Spinal cord (tissue), 10 donors: ENCODE data around the gene AKT3. TPM values are rescaled to one million over a fixed set of nuclear protein-coding genes. Genes with fewer than 3 reads are reported as not detected.

ENCODE experiments used
- DNase-seq, 6 donors: peaks; one replicate each; pipeline versions ENCODE4 v3.0.0 to v3.0.0-alpha.2; 2013 to 2015; ENCODE audit warnings: low spot score in 6 of 6, low read depth in 4 of 6
- H3K27ac ChIP-seq: one replicate; pipeline ENCODE4 v1.5.1; 2013; ENCODE audit warnings: low read depth, low read length, control low read depth
- H3K27me3 ChIP-seq: one replicate; pipeline ENCODE4 v1.6.1; 2013; ENCODE audit warnings: low read length; ENCODE audit not compliant: control insufficient read depth, insufficient read depth
- H3K36me3 ChIP-seq: one replicate; pipeline ENCODE4 v1.6.1; 2013; ENCODE audit warnings: low read length; ENCODE audit not compliant: control insufficient read depth, insufficient read depth
- H3K4me1 ChIP-seq: one replicate; pipeline ENCODE4 v1.6.1; 2013; ENCODE audit warnings: low read length; ENCODE audit not compliant: control insufficient read depth, insufficient read depth
- H3K4me3 ChIP-seq: one replicate; pipeline ENCODE4 v1.5.1; 2013; ENCODE audit warnings: low read depth, low read length, control low read depth
- H3K9me3 ChIP-seq: one replicate; pipeline ENCODE4 v1.6.1; 2013; ENCODE audit warnings: low read length; ENCODE audit not compliant: control insufficient read depth, insufficient read depth
- WGBS: methylation state at CpG from one replicate; pipeline ENCODE4 v1.1.5; 2013; ENCODE audit warnings: missing lambda C conversion rate; ENCODE audit not compliant: insufficient coverage; 5-methylcytosine and 5-hydroxymethylcytosine counted together
- polyA plus RNA-seq, 2 donors: library from polyadenylated mRNA; unstranded; fragments of 120-200 nt; gene quantifications; one replicate each; pipeline ENCODE4 v1.2.1, GENCODE V29; 2013; ENCODE audit not compliant: insufficient read length in 2 of 2
- total RNA-seq, 2 donors: library from RNA; depleted of rRNA in 1 of 2; stranded (reverse); fragments of 120-200 nt in 1 of 2; fragments of >200 nt in 1 of 2; gene quantifications; one replicate each; pipeline versions ENCODE4 v1.2.3 to v1.2.4, GENCODE V29; 2013 to 2014
- donor health status: healthy.

Gene AKT3
- total and polyA plus RNA-seq, 4 donors, result 53.8 to 127 (median 77.4) TPM

DNA sequence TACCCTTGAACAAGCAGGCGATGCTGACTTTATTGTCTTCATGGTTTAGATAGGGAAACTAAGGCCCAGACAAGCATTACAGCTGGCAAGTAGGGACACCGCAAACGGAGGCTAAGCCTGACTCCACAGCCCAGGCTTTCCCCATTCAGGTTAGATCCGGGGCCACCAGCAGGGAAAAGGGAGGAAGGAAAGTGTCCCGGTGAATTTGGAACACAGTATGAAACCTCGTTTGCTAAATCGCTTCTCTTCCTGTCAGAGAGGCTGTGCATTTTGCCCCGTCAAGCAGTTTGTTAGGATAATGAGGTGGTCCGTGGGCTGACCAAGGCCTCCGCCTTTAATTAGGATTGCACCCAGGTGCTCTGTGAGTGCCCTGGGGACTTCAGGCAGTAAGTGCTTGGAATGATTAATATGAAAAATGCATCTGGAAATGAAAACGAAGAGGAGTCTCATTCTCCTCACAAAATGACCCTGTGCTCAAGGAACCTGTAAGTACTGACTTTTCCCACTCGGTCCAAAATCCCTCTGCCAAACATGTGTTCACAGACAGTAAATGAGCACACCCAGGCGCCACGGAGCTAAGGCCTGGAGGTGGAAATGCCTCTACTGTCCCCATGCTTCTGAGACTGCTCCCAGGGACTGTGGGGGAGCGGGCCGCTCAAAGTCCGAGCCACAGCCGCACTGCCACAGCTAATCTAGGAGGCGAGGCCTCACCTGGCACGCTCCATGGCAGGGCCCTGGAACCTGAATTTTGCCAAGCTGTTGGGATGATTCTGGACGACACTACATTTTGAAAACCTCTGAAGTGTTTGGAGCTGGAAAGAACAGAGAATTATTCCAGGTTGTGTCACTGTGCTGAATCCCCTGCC, 360.1 kb downstream of the AKT3 start:
- Histone ChIP-seq H3K27ac (no peak overlapping the region), H3K27me3 (no peaks in the 10 kb centered on the region), H3K4me1 (peaks cover 21% of the 10 kb centered on the region), H3K36me3 (peaks cover 41% of the 10 kb centered on the region), H3K9me3 (no peaks in the 10 kb centered on the region), H3K4me3 (no peak overlapping the region)
- DNase-seq, result no peak
- 85% methylated on average over 16 of the region's 21 CpGs for WGBS

DNA sequence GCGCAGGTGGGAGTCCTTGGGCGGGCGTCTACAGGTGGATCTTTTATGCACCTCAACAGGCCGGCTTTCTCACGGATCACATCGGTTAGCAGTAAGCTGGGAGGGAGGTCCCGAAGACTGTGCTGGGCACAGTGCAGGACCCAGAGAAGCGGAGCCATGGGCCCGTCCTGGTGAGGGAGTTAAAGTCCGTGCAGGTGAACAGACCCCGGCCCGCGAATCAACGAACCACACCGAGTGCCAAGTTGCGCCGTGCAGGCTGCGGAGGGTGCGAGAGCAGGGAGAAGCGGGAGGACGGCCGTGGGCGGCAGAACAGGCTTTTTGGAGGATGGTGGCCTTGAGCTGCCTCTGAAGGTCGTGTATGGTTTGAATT, 360.9 kb downstream of the AKT3 start:
- no peak for DNase-seq
- Histone ChIP-seq H3K9me3 (no peaks in the 10 kb centered on the region), H3K4me1 (peaks cover 21% of the 10 kb centered on the region), H3K36me3 (peaks cover 40% of the 10 kb centered on the region), H3K4me3 (no peak overlapping the region), H3K27me3 (no peaks in the 10 kb centered on the region), H3K27ac (no peak overlapping the region)
- WGBS, result 95% methylated on average over 18 of the region's 24 CpGs

DNA sequence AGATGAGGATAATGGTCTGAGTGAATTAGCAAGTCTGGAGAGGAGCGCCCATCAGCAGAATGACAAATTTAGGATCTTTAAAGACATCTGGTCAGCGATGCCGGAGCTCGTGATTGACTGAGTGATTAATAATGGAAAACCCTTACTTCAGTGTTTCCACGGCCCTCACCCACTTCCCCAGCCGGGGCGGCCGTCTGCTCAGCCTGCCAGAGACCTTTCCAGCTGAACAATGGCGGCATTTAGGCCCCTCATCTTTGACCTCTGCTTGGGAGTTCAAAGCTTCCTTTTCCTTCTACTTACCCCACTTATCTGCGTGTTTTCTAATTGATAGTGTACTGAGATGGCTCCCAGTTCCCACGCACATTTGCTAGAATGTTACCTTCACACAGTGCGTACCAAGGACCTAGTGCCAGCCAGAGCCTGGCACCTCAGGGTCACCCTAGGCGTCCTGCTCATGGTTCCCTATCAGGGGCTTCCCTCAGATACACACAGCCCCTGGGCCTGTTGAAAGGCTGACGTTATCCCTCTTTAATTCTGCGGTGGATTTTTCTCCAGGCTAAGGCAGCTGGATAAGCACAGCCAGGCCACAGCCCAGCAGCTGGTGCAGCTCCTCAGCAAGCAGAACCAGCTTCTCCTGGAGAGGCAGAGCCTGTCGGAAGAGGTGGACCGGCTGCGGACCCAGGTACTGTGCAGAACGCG, 361.4 kb downstream of the AKT3 start:
- WGBS, result 72% methylated on average over 9 of the region's 20 CpGs
- H3K27me3 ChIP-seq, result no peaks in the 10 kb centered on the region
- H3K4me3 ChIP-seq, result no peak overlapping the region
- DNase-seq, result no peak
- peaks cover 24% of the 10 kb centered on the region for H3K4me1 ChIP-seq
- H3K27ac ChIP-seq, result peak overlapping the region; percentile 7
- peaks cover 37% of the 10 kb centered on the region for H3K36me3 ChIP-seq
- no peaks in the 10 kb centered on the region for H3K9me3 ChIP-seq

DNA sequence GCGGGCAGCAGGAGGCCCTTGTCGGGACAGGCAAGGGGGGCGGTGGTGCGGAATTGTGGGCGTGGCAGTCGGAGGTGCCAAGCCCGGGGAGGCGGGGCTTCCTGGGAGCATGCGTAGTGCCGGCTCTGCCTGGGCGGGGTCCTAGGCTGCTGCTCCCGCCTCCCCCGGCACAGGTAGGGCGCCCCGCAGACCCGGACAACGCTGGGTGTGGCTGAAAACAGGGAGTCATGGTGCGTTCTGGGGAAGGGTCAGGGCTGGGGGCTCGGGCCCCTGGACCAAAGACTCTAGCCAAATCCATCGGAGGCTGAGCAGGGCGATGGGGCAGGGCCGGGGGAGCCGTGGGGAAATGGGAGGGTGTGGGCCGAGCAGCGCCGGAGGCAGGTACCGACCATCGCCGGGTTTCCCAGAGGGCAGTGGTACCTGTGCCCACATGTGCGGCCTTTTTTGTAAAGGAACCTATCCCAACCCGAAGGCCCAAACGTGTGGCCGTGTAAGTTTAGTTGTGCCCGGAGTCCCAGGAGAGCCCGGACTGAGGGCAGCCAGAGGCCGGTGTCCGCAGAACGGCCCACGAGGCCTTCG, 362.3 kb downstream of the AKT3 start:
- H3K27ac ChIP-seq, result no peak overlapping the region
- WGBS, result 77% methylated on average over 40 of the region's 40 CpGs

DNA sequence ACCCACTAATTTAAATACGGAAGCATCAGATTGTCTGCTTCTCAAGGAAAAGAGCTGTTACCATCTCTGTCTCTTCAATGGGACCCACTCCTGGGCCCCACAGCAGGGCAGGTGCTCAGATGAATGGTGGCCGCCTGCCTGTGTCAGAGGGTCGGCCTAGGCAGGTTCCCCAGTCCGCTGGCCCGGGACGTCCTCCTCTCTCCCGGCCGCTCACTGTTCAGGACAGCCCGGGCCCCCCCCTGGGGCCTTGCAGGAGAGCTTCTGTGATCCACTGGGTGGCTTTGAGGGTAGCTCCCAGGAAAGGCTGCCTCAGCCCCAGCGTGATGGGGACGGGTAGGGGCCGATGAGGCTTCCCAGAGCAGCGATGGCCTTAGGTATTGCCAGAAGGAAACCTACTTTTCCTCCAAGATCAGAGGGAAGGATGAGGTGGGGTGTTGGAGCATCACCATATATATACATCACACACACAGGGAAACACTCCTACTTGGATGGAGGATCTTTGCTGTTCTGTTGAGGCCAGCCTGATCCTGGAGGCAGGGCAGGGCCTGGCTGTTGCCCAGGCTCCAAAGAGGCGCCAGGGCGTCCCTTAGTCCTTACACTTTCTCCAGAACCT, 362.9 kb downstream of the AKT3 start:
- DNase-seq, result no peak
- no peaks in the 10 kb centered on the region for H3K9me3 ChIP-seq
- 91% methylated on average over 12 of the region's 15 CpGs for WGBS
- peaks cover 37% of the 10 kb centered on the region for H3K4me1 ChIP-seq
- H3K27ac ChIP-seq, result no peak overlapping the region
- H3K36me3 ChIP-seq, result peaks cover 37% of the 10 kb centered on the region
- no peaks in the 10 kb centered on the region for H3K27me3 ChIP-seq
- no peak overlapping the region for H3K4me3 ChIP-seq

More for the DNA sequence above, 362.3 kb downstream of the AKT3 start:
- no peaks in the 10 kb centered on the region for H3K9me3 ChIP-seq
- peaks cover 31% of the 10 kb centered on the region for H3K4me1 ChIP-seq
- peaks cover 37% of the 10 kb centered on the region for H3K36me3 ChIP-seq
- H3K27me3 ChIP-seq, result no peaks in the 10 kb centered on the region
- H3K4me3 ChIP-seq, result no peak overlapping the region
- peak in 1 of 6 donors; percentile 62 for DNase-seq

DNA sequence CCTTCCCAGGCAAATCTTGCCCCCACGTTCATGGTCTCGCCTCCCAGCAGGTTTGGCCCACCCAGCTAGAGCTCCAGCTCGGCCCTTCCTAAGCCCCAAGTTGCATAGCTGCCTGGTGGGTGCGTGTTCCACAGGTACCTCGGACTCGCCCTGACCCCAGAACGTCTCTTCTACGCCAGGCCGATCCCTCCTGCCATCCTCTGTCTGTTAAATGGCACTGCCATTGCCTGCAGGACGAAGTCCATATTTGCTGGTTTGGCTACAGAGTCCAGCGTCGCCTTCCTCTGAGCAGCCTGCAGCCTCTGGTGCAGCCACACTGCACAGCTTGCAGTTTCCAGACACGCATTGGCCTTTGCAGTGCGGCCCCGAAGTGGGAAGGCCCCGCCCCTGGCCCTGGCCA, 366.1 kb downstream of the AKT3 start:
- H3K27me3 ChIP-seq, result no peaks in the 10 kb centered on the region
- DNase-seq, result no peak
- H3K9me3 ChIP-seq, result no peaks in the 10 kb centered on the region
- H3K4me3 ChIP-seq, result no peak overlapping the region
- peaks cover 31% of the 10 kb centered on the region for H3K4me1 ChIP-seq
- no peak overlapping the region for H3K27ac ChIP-seq
- H3K36me3 ChIP-seq, result peaks cover 16% of the 10 kb centered on the region
- 93% methylated on average over 14 of the region's 16 CpGs for WGBS

DNA sequence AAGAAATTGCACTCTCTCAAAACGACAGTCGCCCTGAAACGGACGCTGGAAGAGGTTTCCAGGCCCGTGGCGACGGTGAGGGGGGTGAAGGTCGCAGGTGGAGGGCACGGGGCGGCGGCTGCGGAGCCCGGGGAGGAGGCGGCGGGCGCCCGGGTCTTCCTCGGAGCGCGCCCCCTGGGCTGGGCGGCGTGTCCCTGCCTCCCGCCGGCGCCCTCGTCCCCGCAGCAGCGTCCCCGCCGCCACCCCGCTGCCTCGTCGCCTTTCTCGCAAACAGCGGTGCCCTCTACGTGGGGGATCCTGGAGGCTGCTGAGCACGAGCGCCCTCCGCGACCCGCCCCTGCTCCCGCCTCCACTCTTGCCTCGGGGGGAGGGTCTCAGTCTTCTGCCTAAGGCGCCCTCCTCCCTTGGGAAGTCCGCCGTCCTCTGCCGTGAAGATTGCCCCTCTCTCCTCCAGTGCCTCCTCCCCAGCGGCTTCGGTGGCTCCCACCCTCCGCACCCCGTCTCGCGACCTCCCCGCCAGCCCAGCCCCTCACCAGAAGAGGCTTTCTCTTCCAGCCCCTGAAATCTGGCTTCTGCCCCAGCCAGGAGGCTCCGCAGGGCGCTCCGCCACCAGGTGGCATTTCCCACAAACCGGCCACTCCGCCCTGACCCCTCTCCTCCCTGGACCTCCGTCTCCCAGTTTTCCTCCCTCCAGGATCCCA, 366.8 kb downstream of the AKT3 start:
- H3K4me3 ChIP-seq, result peak overlapping the region; percentile 33
- WGBS, result 3% methylated on average over 59 of the region's 60 CpGs
- peaks cover 13% of the 10 kb centered on the region for H3K36me3 ChIP-seq
- H3K4me1 ChIP-seq, result peaks cover 23% of the 10 kb centered on the region
- H3K9me3 ChIP-seq, result no peaks in the 10 kb centered on the region
- no peak overlapping the region for H3K27ac ChIP-seq
- H3K27me3 ChIP-seq, result no peaks in the 10 kb centered on the region
- peak in 2 of 6 donors; percentile 52 to 70 for DNase-seq

DNA sequence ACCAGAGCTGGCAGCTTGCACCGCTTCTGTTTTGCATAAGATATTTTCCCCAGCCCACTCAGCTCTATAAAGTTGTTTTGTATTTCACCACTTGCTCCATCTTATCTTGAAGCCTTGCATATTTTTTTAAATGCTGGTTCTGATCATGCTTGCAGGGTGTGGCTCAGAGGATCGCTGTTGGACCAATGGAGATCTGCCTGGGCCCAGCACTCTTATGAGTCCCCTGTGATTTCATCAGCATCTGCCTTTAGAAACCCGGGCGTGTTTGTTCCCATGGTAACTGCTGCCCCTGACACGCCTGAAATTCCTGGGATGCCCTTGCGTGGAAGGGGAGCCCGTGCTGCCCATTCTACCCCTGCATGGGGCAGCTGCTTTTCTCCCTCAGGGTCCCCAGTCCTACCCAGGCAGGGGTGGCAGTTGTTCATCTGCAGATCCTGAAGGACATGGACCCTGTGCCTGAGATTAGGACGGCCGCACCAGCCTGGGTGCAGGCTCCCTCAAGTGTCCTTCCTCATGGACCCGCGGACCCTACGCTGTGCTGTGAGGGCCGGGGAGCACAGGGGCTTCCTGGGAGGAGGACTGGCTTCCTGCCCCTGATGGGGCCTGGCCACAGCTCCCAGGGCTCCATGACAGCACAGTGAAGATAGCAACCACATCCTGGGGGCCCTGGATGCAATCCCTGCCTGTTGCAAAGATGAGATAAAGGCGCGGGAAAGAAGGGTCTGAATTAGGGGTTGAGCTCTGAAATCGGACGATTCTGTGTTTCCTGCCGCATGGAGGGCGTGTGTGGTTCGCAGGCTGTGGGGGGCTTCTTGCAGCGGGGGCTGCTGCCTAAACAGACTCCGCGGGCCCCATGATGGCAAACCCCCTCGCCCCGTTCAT, 367.7 kb downstream of the AKT3 start:
- no peaks in the 10 kb centered on the region for H3K27me3 ChIP-seq
- no peaks in the 10 kb centered on the region for H3K9me3 ChIP-seq
- no peak overlapping the region for H3K27ac ChIP-seq
- H3K4me3 ChIP-seq, result peak overlapping the region; percentile 33
- peaks cover 4% of the 10 kb centered on the region for H3K36me3 ChIP-seq
- 18% methylated on average over 25 of the region's 25 CpGs for WGBS
- peak in 2 of 6 donors; percentile 71 to 88 for DNase-seq
- H3K4me1 ChIP-seq, result peaks cover 20% of the 10 kb centered on the region
